Measurements from ENCODE around the gene AQP12B.

Gene AQP12B

GRCh38 chr2:240688553-240688919 is 5.9 kb upstream of the AQP12B start:
- Histone ChIP-seq H3K9me3 (replicated peaks in 1 of 2; ENCODE audit: control insufficient read depth in 2 of 2, insufficient read depth in 1 of 2, low read depth in 1 of 2, low read length in 2 of 2) (no peaks in the 10 kb centered on the region), H2BK12ac (ENCODE audit: low read length) (peak overlapping the region; percentile 22), H4K8ac (ENCODE audit: low read depth, low read length) (peak overlapping the region; percentile 65), H3K36me3 (replicated peaks in 1 of 2; ENCODE audit: control insufficient read depth in 2 of 2, insufficient read depth in 2 of 2, low read length in 2 of 2) (no peaks in the 10 kb centered on the region), H3K4me3 (ENCODE audit: low read length in 2 of 2) (no peak overlapping the region), H2AK5ac (ENCODE audit: low read depth, low read length) (peak overlapping the region; percentile 81), H3K79me1 (ENCODE audit: low read depth, low read length) (no peaks in the 10 kb centered on the region), H3K4me1 (ENCODE audit: control insufficient read depth in 2 of 2, insufficient read depth in 1 of 2, low read depth in 1 of 2, low read length in 2 of 2) (peaks cover 0 to 2% of the 10 kb centered on the region in 2 donors), H3K27me3 (ENCODE audit: control insufficient read depth in 3 of 3, insufficient read depth in 3 of 3, low read depth in 1 of 3, low read length in 3 of 3) (peaks cover 0 to 28% (median 0%) of the 10 kb centered on the region in 3 experiments), H2BK5ac (ENCODE audit: low read length) (peak overlapping the region; percentile 66), H3K9ac (ENCODE audit: low read depth, low read length, poor library complexity) (no peak overlapping the region), H2BK120ac (ENCODE audit: low read depth, low read length) (no peak overlapping the region), H4K91ac (ENCODE audit: low read depth, low read length, poor library complexity) (no peak overlapping the region), H3K18ac (ENCODE audit: low read length) (no peak overlapping the region), H2AFZ (ENCODE audit: low read length) (no peak overlapping the region), H2BK15ac (ENCODE audit: low read length) (peak overlapping the region; percentile 9), H3K14ac (ENCODE audit: low read length) (peak overlapping the region; percentile 84), H3K4ac (ENCODE audit: low read length) (no peak overlapping the region), H3K23ac (ENCODE audit: low read depth, low read length, poor library complexity) (no peak overlapping the region), H3K27ac (replicated peaks; ENCODE audit: low read length) (no peak overlapping the region), H3K4me2 (ENCODE audit: insufficient read depth, low read length, poor library complexity, severe bottlenecking) (no peak overlapping the region)
- no CpG with 5 or more reads among the region's 9 CpGs for WGBS, 2 donors (ENCODE audit: extremely low coverage in 2 of 2, insufficient read length in 2 of 2, insufficient replicate concordance in 1 of 2)
- no peak for DNase-seq (ENCODE audit: low spot score)

- Histone ChIP-seq H2BK12ac (ENCODE audit: low read length) (peak overlapping the region; percentile 82), H2BK15ac (ENCODE audit: low read length) (peak overlapping the region; percentile 9), H2BK5ac (ENCODE audit: low read length) (peak overlapping the region; percentile 66), H3K36me3 (replicated peaks in 1 of 2; ENCODE audit: control insufficient read depth in 2 of 2, insufficient read depth in 2 of 2, low read length in 2 of 2) (no peaks in the 10 kb centered on the region), H3K9ac (ENCODE audit: low read depth, low read length, poor library complexity) (no peak overlapping the region), H3K27me3 (ENCODE audit: control insufficient read depth in 3 of 3, insufficient read depth in 3 of 3, low read depth in 1 of 3, low read length in 3 of 3) (peaks cover 0 to 28% (median 0%) of the 10 kb centered on the region in 3 experiments), H4K91ac (ENCODE audit: low read depth, low read length, poor library complexity) (no peak overlapping the region), H3K4me1 (ENCODE audit: control insufficient read depth in 2 of 2, insufficient read depth in 1 of 2, low read depth in 1 of 2, low read length in 2 of 2) (peaks cover 0 to 2% of the 10 kb centered on the region in 2 donors), H3K14ac (ENCODE audit: low read length) (peak overlapping the region; percentile 84), H2BK120ac (ENCODE audit: low read depth, low read length) (no peak overlapping the region), H3K27ac (replicated peaks; ENCODE audit: low read length) (no peak overlapping the region), H3K18ac (ENCODE audit: low read length) (peak overlapping the region; percentile 17), H3K4me2 (ENCODE audit: insufficient read depth, low read length, poor library complexity, severe bottlenecking) (no peak overlapping the region), H2AFZ (ENCODE audit: low read length) (no peak overlapping the region), H3K23ac (ENCODE audit: low read depth, low read length, poor library complexity) (no peak overlapping the region), H3K9me3 (replicated peaks in 1 of 2; ENCODE audit: control insufficient read depth in 2 of 2, insufficient read depth in 1 of 2, low read depth in 1 of 2, low read length in 2 of 2) (no peaks in the 10 kb centered on the region), H3K4me3 (ENCODE audit: low read length in 2 of 2) (no peak overlapping the region), H4K8ac (ENCODE audit: low read depth, low read length) (no peak overlapping the region), H2AK5ac (ENCODE audit: low read depth, low read length) (peak overlapping the region; percentile 81), H3K4ac (ENCODE audit: low read length) (no peak overlapping the region), H3K79me1 (ENCODE audit: low read depth, low read length) (no peaks in the 10 kb centered on the region)
- no CpG with 5 or more reads among the region's 14 CpGs for WGBS, 2 donors (ENCODE audit: extremely low coverage in 2 of 2, insufficient read length in 2 of 2, insufficient replicate concordance in 1 of 2)
- DNase-seq (ENCODE audit: low spot score) = no peak
Measured at GRCh38 chr2:240687741-240688552, 5.3 kb upstream of the AQP12B start.

- Histone ChIP-seq H3K27ac (replicated peaks; ENCODE audit: low read length) (no peak overlapping the region), H2AK5ac (ENCODE audit: low read depth, low read length) (no peak overlapping the region)
- DNase-seq (ENCODE audit: low spot score) = no peak
Measured at GRCh38 chr2:240687045-240687740, 4.5 kb upstream of the AQP12B start.

GRCh38 chr2:240686460-240686859 is 3.8 kb upstream of the AQP12B start:
- no peak overlapping the region for H2AK5ac ChIP-seq (ENCODE audit: low read depth, low read length)
- H3K14ac ChIP-seq (ENCODE audit: low read length) = no peak overlapping the region
- no peak for DNase-seq (ENCODE audit: low spot score)
- peaks cover 0 to 2% of the 10 kb centered on the region in 2 donors for H3K4me1 ChIP-seq (ENCODE audit: control insufficient read depth in 2 of 2, insufficient read depth in 1 of 2, low read depth in 1 of 2, low read length in 2 of 2)
- no peak overlapping the region for H2BK120ac ChIP-seq (ENCODE audit: low read depth, low read length)
- WGBS, 2 donors (ENCODE audit: extremely low coverage in 2 of 2, insufficient read length in 2 of 2, insufficient replicate concordance in 1 of 2) = no CpG with 5 or more reads among the region's 6 CpGs
- no peak overlapping the region for H3K23ac ChIP-seq (ENCODE audit: low read depth, low read length, poor library complexity)
- no peak overlapping the region for H2BK5ac ChIP-seq (ENCODE audit: low read length)
- H3K9me3 ChIP-seq (replicated peaks in 1 of 2; ENCODE audit: control insufficient read depth in 2 of 2, insufficient read depth in 1 of 2, low read depth in 1 of 2, low read length in 2 of 2) = no peaks in the 10 kb centered on the region
- H3K4me3 ChIP-seq (ENCODE audit: low read length in 2 of 2) = no peak overlapping the region
- H4K91ac ChIP-seq (ENCODE audit: low read depth, low read length, poor library complexity) = no peak overlapping the region
- H2BK12ac ChIP-seq (ENCODE audit: low read length) = no peak overlapping the region
- H3K4ac ChIP-seq (ENCODE audit: low read length) = no peak overlapping the region
- H3K4me2 ChIP-seq (ENCODE audit: insufficient read depth, low read length, poor library complexity, severe bottlenecking) = no peak overlapping the region
- H4K8ac ChIP-seq (ENCODE audit: low read depth, low read length) = no peak overlapping the region
- H3K79me1 ChIP-seq (ENCODE audit: low read depth, low read length) = no peaks in the 10 kb centered on the region
- peak overlapping the region; percentile 22 for H3K18ac ChIP-seq (ENCODE audit: low read length)
- H2BK15ac ChIP-seq (ENCODE audit: low read length) = no peak overlapping the region
- no peak overlapping the region for H2AFZ ChIP-seq (ENCODE audit: low read length)
- peaks cover 0 to 28% (median 0%) of the 10 kb centered on the region in 3 experiments for H3K27me3 ChIP-seq (ENCODE audit: control insufficient read depth in 3 of 3, insufficient read depth in 3 of 3, low read depth in 1 of 3, low read length in 3 of 3)
- H3K36me3 ChIP-seq (replicated peaks in 1 of 2; ENCODE audit: control insufficient read depth in 2 of 2, insufficient read depth in 2 of 2, low read length in 2 of 2) = no peaks in the 10 kb centered on the region
- no peak overlapping the region for H3K9ac ChIP-seq (ENCODE audit: low read depth, low read length, poor library complexity)
- no peak overlapping the region for H3K27ac ChIP-seq (replicated peaks; ENCODE audit: low read length)

More at GRCh38 chr2:240687045-240687740, 4.5 kb upstream of the AQP12B start:
- no peaks in the 10 kb centered on the region for H3K9me3 ChIP-seq (replicated peaks in 1 of 2; ENCODE audit: control insufficient read depth in 2 of 2, insufficient read depth in 1 of 2, low read depth in 1 of 2, low read length in 2 of 2)
- H2BK12ac ChIP-seq (ENCODE audit: low read length) = no peak overlapping the region
- no peak overlapping the region for H3K4me2 ChIP-seq (ENCODE audit: insufficient read depth, low read length, poor library complexity, severe bottlenecking)
- H3K9ac ChIP-seq (ENCODE audit: low read depth, low read length, poor library complexity) = no peak overlapping the region
- no peak overlapping the region for H3K14ac ChIP-seq (ENCODE audit: low read length)
- no peaks in the 10 kb centered on the region for H3K79me1 ChIP-seq (ENCODE audit: low read depth, low read length)
- H2BK120ac ChIP-seq (ENCODE audit: low read depth, low read length) = no peak overlapping the region
- WGBS, 2 donors (ENCODE audit: extremely low coverage in 2 of 2, insufficient read length in 2 of 2, insufficient replicate concordance in 1 of 2) = no CpG with 5 or more reads among the region's 20 CpGs
- H3K18ac ChIP-seq (ENCODE audit: low read length) = peak overlapping the region; percentile 38
- H2BK15ac ChIP-seq (ENCODE audit: low read length) = no peak overlapping the region
- H3K4me3 ChIP-seq (ENCODE audit: low read length in 2 of 2) = no peak overlapping the region
- H3K23ac ChIP-seq (ENCODE audit: low read depth, low read length, poor library complexity) = no peak overlapping the region
- no peak overlapping the region for H4K8ac ChIP-seq (ENCODE audit: low read depth, low read length)
- H3K36me3 ChIP-seq (replicated peaks in 1 of 2; ENCODE audit: control insufficient read depth in 2 of 2, insufficient read depth in 2 of 2, low read length in 2 of 2) = no peaks in the 10 kb centered on the region
- no peak overlapping the region for H4K91ac ChIP-seq (ENCODE audit: low read depth, low read length, poor library complexity)
- no peak overlapping the region for H2BK5ac ChIP-seq (ENCODE audit: low read length)
- H3K4ac ChIP-seq (ENCODE audit: low read length) = no peak overlapping the region
- H2AFZ ChIP-seq (ENCODE audit: low read length) = no peak overlapping the region
- peaks cover 0 to 28% (median 0%) of the 10 kb centered on the region in 3 experiments for H3K27me3 ChIP-seq (ENCODE audit: control insufficient read depth in 3 of 3, insufficient read depth in 3 of 3, low read depth in 1 of 3, low read length in 3 of 3)
- H3K4me1 ChIP-seq (ENCODE audit: control insufficient read depth in 2 of 2, insufficient read depth in 1 of 2, low read depth in 1 of 2, low read length in 2 of 2) = peaks cover 0 to 2% of the 10 kb centered on the region in 2 donors
